GM15510 (cell line): ENCODE results near the gene PCDHGC5.

ENCODE experiments used
- POLR2A ChIP-seq: IDR thresholded peaks from 3 replicates; pipeline ENCODE4 v1.6.1; 2011; ENCODE audit warnings: borderline replicate concordance; ENCODE audit not compliant: insufficient read length; ENCODE audit errors: extremely low read depth

PCDHGC5 gene

GRCh38 chr5:141514330-141515133 is 25.7 kb downstream of the PCDHGC5 start:
- no peak for TF ChIP-seq POLR2A

DNA sequence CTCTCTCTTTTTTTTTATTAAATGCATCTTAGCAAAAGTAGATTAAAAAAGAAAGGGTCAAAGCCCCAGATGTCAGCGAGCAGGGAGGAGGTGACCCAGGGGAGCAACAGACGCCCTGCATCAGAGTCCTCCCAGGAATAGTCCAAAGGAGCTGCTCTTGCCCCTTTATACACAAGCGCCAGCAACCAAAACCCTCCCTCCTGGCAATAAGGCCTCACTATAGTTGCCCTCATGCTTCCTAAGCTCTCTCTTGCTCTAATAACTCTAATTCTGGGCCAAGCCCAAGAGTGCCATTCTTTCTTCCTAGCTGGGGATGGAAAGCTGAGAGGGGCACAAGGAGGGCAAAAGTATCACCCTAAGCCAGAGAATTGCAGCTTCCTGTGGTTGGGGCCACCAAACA is 26.3 kb downstream of the PCDHGC5 start:
- no peak for TF ChIP-seq POLR2A

GRCh38 chr5:141515946-141516671 is 27.2 kb downstream of the PCDHGC5 start:
- no peak for TF ChIP-seq POLR2A

- no peak for TF ChIP-seq POLR2A
Observed at GRCh38 chr5:141516672-141517025, 27.8 kb downstream of the PCDHGC5 start.

GRCh38 chr5:141517312-141517711 is 28.4 kb downstream of the PCDHGC5 start:
- no peak for TF ChIP-seq POLR2A

DNA sequence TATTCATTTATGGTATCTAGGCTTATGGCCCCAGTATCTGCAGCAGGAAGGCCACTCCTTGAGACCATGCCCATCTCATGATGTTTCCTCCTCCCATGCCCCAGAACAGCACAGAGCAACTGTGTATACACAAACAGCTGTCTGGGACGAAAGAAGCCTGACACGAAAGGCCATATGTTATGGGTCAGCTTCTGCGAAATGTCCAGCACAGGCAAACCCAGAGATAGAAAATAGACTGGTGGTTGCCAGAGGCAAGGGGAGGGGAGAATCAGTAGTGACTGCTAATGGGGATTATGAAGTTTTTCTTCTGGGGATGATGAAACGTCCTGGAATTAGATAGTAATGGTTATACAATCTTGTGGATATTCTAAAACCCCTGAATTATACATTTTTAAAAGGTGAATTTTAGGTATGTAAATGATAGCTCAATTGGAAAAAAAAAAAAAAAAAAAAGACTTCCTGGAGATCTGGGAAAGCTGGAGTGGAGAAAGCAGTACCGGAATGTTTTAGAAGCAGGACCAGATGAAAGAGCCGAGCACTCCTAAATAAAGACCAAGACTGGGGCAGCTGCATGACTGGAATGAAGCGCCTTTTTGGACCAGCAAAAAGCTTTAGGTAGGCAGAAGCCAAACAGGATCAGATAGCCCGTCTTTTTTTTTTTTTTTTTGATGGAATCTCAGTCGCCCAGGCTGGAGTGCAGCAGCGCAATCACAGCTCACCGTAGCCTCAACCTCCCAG is 29.2 kb downstream of the PCDHGC5 start:
- TF ChIP-seq POLR2A, result no peak

GRCh38 chr5:141518618-141519015 is 29.7 kb downstream of the PCDHGC5 start:
- TF ChIP-seq POLR2A, result no peak

DNA sequence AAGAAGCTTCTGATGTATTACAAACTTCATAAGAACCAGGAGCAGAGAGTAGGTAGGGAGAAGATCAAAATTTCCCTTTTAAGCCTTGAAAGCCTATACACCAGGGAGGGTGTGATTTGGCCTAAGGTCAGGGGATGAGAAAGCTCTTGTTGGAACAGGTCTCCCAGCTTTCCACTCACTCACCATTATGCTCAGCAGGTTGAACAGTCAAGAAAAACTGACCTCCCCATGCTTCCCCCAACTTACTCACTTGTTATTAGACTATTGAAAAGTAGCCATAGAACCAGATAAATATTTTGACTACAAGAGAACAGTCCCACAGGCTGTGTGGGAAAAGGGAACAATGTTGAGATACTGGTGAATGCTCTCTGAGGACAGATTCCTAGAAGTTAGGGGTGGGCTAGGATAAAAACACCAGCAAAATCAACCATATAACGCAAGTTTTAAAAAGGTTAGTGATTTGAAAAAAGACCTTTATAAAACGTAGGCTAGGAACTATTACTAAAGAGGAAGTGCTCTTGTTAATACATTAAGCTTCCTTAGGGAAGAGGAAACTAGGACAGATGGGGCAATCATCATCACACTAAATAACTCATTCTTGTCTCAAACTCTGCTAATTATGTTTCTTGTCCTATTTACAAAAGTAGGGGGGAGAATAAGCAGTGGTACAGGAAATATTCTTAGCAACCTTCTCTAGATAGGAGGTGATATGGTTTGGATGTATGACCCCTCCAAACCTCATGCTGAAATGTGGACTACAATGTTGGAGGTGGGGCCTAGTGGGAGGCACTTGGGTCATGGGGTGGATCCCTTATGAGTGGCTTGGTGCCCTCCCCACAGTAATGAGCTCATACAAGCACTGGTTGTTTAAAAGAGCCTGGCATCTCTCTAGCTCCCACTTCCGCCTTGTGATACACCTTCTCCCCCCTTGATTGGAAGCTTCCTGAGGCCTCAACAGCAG is 31.0 kb downstream of the PCDHGC5 start:
- no peak for TF ChIP-seq POLR2A

GRCh38 chr5:141521244-141521781 is 32.4 kb downstream of the PCDHGC5 start:
- TF ChIP-seq POLR2A, result no peak

DNA sequence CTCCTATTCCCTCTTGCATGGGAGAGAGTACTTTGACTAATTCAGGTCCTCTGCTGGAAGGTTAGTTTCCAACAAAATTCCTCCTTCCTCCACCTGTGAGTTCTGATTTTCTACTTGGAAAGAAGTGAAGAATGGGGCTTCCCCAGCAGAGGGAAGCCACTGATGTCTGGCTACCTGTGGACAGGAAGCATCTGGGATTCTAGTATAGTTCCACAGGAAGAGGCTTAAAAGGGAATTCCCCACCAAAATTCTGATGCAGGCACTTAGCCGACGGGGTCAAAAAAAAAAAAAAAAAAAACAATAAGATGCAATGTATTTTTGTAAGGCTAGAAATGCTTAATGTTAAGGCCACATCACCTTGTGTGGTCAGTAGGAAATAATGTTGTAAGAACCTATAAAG is 33.4 kb downstream of the PCDHGC5 start:
- TF ChIP-seq POLR2A, result no peak

DNA sequence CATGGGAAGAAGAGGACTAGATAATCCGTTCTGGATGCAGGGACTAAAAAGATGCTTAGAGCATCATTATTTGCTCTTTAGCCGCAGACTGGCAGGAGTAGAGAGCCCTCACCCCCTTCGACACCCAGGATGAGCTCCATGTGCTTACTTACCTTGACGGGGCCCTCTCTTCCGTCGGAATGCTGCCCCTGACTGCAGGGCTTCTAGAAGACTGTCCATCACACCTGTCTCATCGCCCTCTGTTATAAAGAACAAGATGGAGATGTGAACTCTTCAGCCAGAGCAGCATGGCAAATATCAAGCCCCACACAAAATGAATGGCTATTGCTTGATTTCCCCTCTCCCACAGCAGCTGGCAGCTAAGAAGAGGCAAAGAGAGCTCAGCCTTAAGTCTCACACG is 35.1 kb downstream of the PCDHGC5 start:
- TF ChIP-seq POLR2A, result no peak

DNA sequence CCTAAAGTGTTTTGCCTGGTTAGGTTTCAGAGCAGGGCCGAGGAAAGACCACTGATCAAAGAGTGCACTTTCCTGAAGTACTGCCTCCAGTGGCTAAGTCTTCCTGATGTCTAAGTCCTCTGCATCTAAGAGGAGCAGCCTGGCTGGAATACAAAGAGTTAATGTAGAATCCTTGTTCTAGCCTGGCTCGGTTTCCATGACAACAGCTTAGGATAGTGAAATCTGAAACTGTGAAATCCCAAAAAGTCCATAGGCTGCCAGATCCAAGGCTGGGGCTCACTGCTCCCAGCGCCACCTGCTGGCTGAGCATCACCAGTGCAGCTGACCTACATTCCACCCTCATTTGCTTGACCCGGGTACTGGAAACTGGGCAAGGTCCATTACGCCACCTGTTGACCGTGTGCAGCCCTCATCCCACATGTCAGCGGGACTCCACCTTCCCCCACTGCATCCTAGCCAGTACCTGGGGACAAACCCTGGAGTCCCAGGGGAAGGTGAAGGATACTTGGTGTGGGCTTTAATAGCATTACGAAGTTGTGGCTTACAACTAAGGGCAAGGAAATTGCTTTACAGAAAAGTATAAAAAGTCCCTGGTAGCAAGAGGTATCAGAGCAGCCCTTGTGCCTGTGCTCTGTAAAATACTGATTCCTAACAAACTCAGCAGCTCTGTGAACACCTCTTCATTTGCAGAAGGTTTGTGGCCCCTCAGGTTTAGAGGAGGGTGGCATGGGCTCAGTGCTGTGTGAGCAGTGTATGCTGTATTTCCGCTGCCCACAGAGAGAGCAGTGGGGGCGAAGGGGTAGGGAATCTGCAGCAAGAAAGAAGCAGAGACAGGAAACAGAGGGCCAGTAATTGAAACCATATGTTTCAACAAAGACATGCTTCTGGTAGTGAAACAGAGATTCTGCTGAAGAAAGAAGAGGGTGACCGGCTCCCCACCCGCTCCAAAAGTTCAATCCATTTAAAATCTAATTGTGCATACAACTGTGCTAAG is 36.0 kb downstream of the PCDHGC5 start:
- no peak for TF ChIP-seq POLR2A

DNA sequence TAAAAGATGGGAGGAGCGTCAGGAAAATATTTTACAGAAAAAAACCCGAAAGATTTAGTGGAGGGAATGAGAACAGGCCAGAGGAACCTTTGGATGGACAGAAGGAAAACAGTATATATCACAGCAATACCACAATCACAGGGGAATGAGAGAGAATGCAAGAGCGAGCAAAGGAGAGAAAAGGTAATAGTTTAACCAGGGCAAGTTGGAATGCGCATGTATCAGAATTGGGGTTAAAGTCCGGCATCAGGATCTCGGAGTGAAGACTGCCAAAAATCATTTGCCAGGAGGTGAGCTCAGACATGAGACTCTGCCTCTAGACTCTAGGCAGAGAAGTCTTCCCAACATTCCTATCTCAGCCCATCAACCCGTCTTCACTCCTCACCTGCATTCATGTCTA is 36.8 kb downstream of the PCDHGC5 start:
- TF ChIP-seq POLR2A, result no peak
